ENCODE data around the gene SOX6.

Gene SOX6

DNA sequence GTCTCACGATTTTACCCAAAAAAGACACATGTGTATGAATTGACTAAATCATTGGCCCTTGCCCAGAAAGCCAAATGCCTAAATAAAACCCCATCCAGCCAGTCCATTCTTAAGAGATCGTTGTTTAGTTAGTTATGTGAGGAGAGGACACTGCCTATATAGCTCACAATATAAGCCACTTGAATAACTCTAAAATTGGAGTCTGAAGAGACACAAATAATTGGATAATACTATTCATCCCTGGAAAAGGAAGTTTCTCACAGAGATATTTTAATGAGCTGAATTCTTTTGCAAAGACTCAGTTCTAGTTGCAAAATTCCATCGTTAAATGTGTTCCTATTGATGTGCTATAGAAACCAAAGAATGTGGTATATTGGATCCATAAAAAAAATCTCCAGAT, 176.7 kb downstream of the SOX6 start:
- TF ChIP-seq, protein P1, sequence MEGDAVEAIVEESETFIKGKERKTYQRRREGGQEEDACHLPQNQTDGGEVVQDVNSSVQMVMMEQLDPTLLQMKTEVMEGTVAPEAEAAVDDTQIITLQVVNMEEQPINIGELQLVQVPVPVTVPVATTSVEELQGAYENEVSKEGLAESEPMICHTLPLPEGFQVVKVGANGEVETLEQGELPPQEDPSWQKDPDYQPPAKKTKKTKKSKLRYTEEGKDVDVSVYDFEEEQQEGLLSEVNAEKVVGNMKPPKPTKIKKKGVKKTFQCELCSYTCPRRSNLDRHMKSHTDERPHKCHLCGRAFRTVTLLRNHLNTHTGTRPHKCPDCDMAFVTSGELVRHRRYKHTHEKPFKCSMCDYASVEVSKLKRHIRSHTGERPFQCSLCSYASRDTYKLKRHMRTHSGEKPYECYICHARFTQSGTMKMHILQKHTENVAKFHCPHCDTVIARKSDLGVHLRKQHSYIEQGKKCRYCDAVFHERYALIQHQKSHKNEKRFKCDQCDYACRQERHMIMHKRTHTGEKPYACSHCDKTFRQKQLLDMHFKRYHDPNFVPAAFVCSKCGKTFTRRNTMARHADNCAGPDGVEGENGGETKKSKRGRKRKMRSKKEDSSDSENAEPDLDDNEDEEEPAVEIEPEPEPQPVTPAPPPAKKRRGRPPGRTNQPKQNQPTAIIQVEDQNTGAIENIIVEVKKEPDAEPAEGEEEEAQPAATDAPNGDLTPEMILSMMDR (conservative IDR thresholded peaks at IDR 0.05; ENCODE audit: low read length) = no peak
- no peak for TF ChIP-seq EZH2phosphoT487 (IDR thresholded peaks at IDR 0.05; ENCODE audit: borderline replicate concordance)
- H4K20me1 ChIP-seq (ENCODE audit: insufficient read depth, low read length, poor library complexity, severe bottlenecking) = no peaks in the 10 kb centered on the region
- H3K4me2 ChIP-seq (ENCODE audit: low read depth, low read length, poor library complexity, severe bottlenecking) = no peak overlapping the region
- H3K4me3 ChIP-seq (ENCODE audit: low read length, poor library complexity, severe bottlenecking) = no peak overlapping the region
- no peaks in the 10 kb centered on the region for H3K36me3 ChIP-seq (ENCODE audit: insufficient read depth, low read length)
- no peaks in the 10 kb centered on the region for H3K9me3 ChIP-seq (ENCODE audit: insufficient read depth, low read depth, low read length)
- H3K9me2 ChIP-seq (replicated peaks; ENCODE audit: low read depth, low read length) = no peaks in the 10 kb centered on the region
- no peaks in the 10 kb centered on the region for H3K4me1 ChIP-seq (ENCODE audit: insufficient read depth, low read length, poor library complexity, severe bottlenecking)
- no peak overlapping the region for H3K9ac ChIP-seq (ENCODE audit: low read depth, low read length, poor library complexity, severe bottlenecking)
- H3F3A ChIP-seq (ENCODE audit: low read depth) = no peaks in the 10 kb centered on the region
- H3K79me2 ChIP-seq (ENCODE audit: insufficient read depth, low read length) = no peaks in the 10 kb centered on the region
- H2AFZ ChIP-seq (ENCODE audit: low read length) = no peak overlapping the region
- H3K27me3 ChIP-seq (ENCODE audit: insufficient read depth, low read length, poor library complexity, severe bottlenecking) = no peaks in the 10 kb centered on the region

DNA sequence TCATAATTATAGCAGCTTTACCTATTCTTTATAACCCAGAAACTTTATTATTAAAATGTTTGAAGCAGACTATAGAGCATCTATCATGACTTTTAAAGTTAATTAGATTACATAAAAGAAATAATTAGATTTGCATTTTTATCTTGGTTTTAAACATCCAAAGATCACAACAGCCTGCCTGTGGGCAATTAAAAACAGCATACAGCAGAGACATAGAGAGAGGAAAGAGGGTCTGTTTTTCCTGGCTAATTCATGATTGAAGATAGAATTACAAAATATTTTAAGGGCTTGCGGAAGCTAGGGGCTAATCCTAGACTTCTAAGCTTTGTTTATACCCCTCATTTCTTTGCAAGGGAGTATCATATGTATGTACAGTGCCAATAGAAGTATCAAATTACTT, 178.1 kb downstream of the SOX6 start:
- H3K9me3 ChIP-seq (ENCODE audit: insufficient read depth, low read depth, low read length) = no peaks in the 10 kb centered on the region
- H3K4me1 ChIP-seq (ENCODE audit: insufficient read depth, low read length, poor library complexity, severe bottlenecking) = no peaks in the 10 kb centered on the region
- H3K9me2 ChIP-seq (replicated peaks; ENCODE audit: low read depth, low read length) = no peaks in the 10 kb centered on the region
- no peaks in the 10 kb centered on the region for H3K27me3 ChIP-seq (ENCODE audit: insufficient read depth, low read length, poor library complexity, severe bottlenecking)
- H2AFZ ChIP-seq (ENCODE audit: low read length) = no peak overlapping the region
- no peaks in the 10 kb centered on the region for H3F3A ChIP-seq (ENCODE audit: low read depth)
- no peaks in the 10 kb centered on the region for H3K36me3 ChIP-seq (ENCODE audit: insufficient read depth, low read length)
- H3K4me2 ChIP-seq (ENCODE audit: low read depth, low read length, poor library complexity, severe bottlenecking) = no peak overlapping the region
- H4K20me1 ChIP-seq (ENCODE audit: insufficient read depth, low read length, poor library complexity, severe bottlenecking) = no peaks in the 10 kb centered on the region
- TF ChIP-seq EZH2phosphoT487 (IDR thresholded peaks at IDR 0.05; ENCODE audit: borderline replicate concordance) = no peak
- TF ChIP-seq, protein P1 (conservative IDR thresholded peaks at IDR 0.05; ENCODE audit: low read length) = no peak
- no peaks in the 10 kb centered on the region for H3K79me2 ChIP-seq (ENCODE audit: insufficient read depth, low read length)
- H3K4me3 ChIP-seq (ENCODE audit: low read length, poor library complexity, severe bottlenecking) = no peak overlapping the region
- no peak overlapping the region for H3K9ac ChIP-seq (ENCODE audit: low read depth, low read length, poor library complexity, severe bottlenecking)

DNA sequence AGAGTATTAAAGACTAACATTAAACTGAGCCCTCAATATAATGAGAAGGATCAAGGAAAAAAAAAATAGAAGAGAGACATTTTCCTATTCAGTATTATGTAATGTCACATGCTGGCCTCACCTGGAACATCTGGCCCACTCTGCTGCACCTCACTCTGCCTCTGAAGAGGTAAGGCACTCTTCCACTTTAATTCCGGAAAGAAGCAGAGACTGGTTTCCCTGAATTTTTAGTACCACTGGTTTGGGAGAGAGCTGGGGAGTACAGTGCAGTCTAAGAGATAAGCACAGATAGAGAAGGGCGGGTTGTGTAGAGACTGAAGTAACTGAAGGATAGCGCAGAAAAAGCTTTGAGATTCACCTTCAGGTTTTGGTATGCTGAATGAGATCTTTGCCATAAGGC, 178.7 kb downstream of the SOX6 start:
- H2AFZ ChIP-seq (ENCODE audit: low read length) = no peak overlapping the region
- H3K4me2 ChIP-seq (ENCODE audit: low read depth, low read length, poor library complexity, severe bottlenecking) = no peak overlapping the region
- TF ChIP-seq, protein P1 (conservative IDR thresholded peaks at IDR 0.05; ENCODE audit: low read length) = no peak
- TF ChIP-seq EZH2phosphoT487 (IDR thresholded peaks at IDR 0.05; ENCODE audit: borderline replicate concordance) = no peak
- H3K9ac ChIP-seq (ENCODE audit: low read depth, low read length, poor library complexity, severe bottlenecking) = no peak overlapping the region
- H4K20me1 ChIP-seq (ENCODE audit: insufficient read depth, low read length, poor library complexity, severe bottlenecking) = no peaks in the 10 kb centered on the region
- H3K4me1 ChIP-seq (ENCODE audit: insufficient read depth, low read length, poor library complexity, severe bottlenecking) = no peaks in the 10 kb centered on the region
- no peaks in the 10 kb centered on the region for H3K9me3 ChIP-seq (ENCODE audit: insufficient read depth, low read depth, low read length)
- no peaks in the 10 kb centered on the region for H3K27me3 ChIP-seq (ENCODE audit: insufficient read depth, low read length, poor library complexity, severe bottlenecking)
- H3F3A ChIP-seq (ENCODE audit: low read depth) = no peaks in the 10 kb centered on the region
- H3K36me3 ChIP-seq (ENCODE audit: insufficient read depth, low read length) = no peaks in the 10 kb centered on the region
- H3K9me2 ChIP-seq (replicated peaks; ENCODE audit: low read depth, low read length) = no peaks in the 10 kb centered on the region
- H3K79me2 ChIP-seq (ENCODE audit: insufficient read depth, low read length) = no peaks in the 10 kb centered on the region
- no peak overlapping the region for H3K4me3 ChIP-seq (ENCODE audit: low read length, poor library complexity, severe bottlenecking)

All from Loucy (cell line).